Activated CD4-positive, alpha-beta T cell treated with anti-CD3 and anti-CD28 coated beads, Interleukin-2, amount 10 ng/mL, durations not matched to agents 24 days and 14 days (primary cell): ENCODE data around the gene IKZF4. TPM values are rescaled to one million over a fixed set of nuclear protein-coding genes. Genes with fewer than 3 reads are reported as not detected.
"Not testable (repeated sequence)": the region's sequence is repeated elsewhere in the genome, so short reads cannot be mapped to it uniquely, and the experiment has no call there.

Source experiments
- DNase-seq: peaks from one replicate; pipeline ENCODE4 v3.0.0; 2022
- H3K27ac Mint-ChIP-seq: one replicate; pipeline ENCODE4 v1.8.0; 2022; ENCODE audit warnings: mild to moderate bottlenecking, mixed read lengths
- H3K27me3 Mint-ChIP-seq: one replicate; pipeline ENCODE4 v1.8.0; 2022; ENCODE audit warnings: mixed read lengths
- H3K36me3 Mint-ChIP-seq: one replicate; pipeline ENCODE4 v1.8.0; 2022; ENCODE audit warnings: low read depth, mild to moderate bottlenecking, mixed read lengths
- H3K4me1 Mint-ChIP-seq: one replicate; pipeline ENCODE4 v1.8.0; 2021; ENCODE audit warnings: mixed read lengths
- H3K4me3 Mint-ChIP-seq: one replicate; pipeline ENCODE4 v1.8.0; 2022; ENCODE audit warnings: mild to moderate bottlenecking, moderate library complexity, mixed read lengths
- H3K9me3 Mint-ChIP-seq: one replicate; pipeline ENCODE4 v1.8.0; 2021; ENCODE audit warnings: mixed read lengths
- intact Hi-C: fragments of 100-400 bp; cut with micrococcal nuclease; formaldehyde crosslinking; loops from one replicate; pipeline ENCODE4 v1.15.1; 2023
- total RNA-seq: library from RNA; stranded (reverse); gene quantifications from 2 replicates; pipeline ENCODE4 v1.2.3, GENCODE V29; 2022

The IKZF4 gene
- total RNA-seq, 1 donor from 2014 or later = 26.1 TPM

- intact Hi-C loops = no loop called here
- Mint-ChIP-seq H3K4me3 (no peak overlapping the region), H3K27me3 (peaks cover 7% of the 10 kb centered on the region), H3K36me3 (no peaks in the 10 kb centered on the region), H3K4me1 (no peaks in the 10 kb centered on the region), H3K27ac (no peak overlapping the region), H3K9me3 (no peaks in the 10 kb centered on the region)
- no peak for DNase-seq
Observed at GRCh38 chr12:56062996-56063395, 42.2 kb downstream of the IKZF4 start.

- no peak overlapping the region for H3K27ac Mint-ChIP-seq
- no peak for DNase-seq
- no peaks in the 10 kb centered on the region for H3K4me1 Mint-ChIP-seq
- intact Hi-C loops = no loop called here
- H3K4me3 Mint-ChIP-seq = no peak overlapping the region
- no peaks in the 10 kb centered on the region for H3K9me3 Mint-ChIP-seq
- H3K27me3 Mint-ChIP-seq = peaks cover 13% of the 10 kb centered on the region
- H3K36me3 Mint-ChIP-seq = no peaks in the 10 kb centered on the region
Observed at GRCh38 chr12:56071648-56072047, 50.8 kb downstream of the IKZF4 start.

- H3K27ac Mint-ChIP-seq = no peak overlapping the region
- intact Hi-C loops = no loop called here
- H3K27me3 Mint-ChIP-seq = peaks cover 13% of the 10 kb centered on the region
- no peaks in the 10 kb centered on the region for H3K36me3 Mint-ChIP-seq
- H3K4me1 Mint-ChIP-seq = no peaks in the 10 kb centered on the region
- no peak overlapping the region for H3K4me3 Mint-ChIP-seq
- DNase-seq = no peak
- no peaks in the 10 kb centered on the region for H3K9me3 Mint-ChIP-seq
Observed at GRCh38 chr12:56074396-56074795, 53.6 kb downstream of the IKZF4 start.

GRCh38 chr12:56077966-56078365 lies 57.1 kb downstream of the IKZF4 start:
- H3K36me3 Mint-ChIP-seq, H3K27ac Mint-ChIP-seq, H3K4me3 Mint-ChIP-seq, H3K9me3 Mint-ChIP-seq, DNase-seq, intact Hi-C loops, H3K4me1 Mint-ChIP-seq: not testable (repeated sequence)
- peaks cover 21% of the 10 kb centered on the region for H3K27me3 Mint-ChIP-seq

GRCh38 chr12:56078427-56078826 lies 57.6 kb downstream of the IKZF4 start:
- Mint-ChIP-seq H3K36me3 (no peaks in the 10 kb centered on the region), H3K4me1 (peaks cover 2% of the 10 kb centered on the region), H3K27ac (no peak overlapping the region), H3K27me3 (peaks cover 18% of the 10 kb centered on the region), H3K9me3 (no peaks in the 10 kb centered on the region), H3K4me3 (peak overlapping the region; percentile 88)
- DNase-seq = no peak
- intact Hi-C loops = no loop called here

GRCh38 chr12:56078931-56079722 lies 58.3 kb downstream of the IKZF4 start:
- Mint-ChIP-seq H3K4me3 (peak overlapping the region; percentile 88), H3K4me1 (peaks cover 2% of the 10 kb centered on the region), H3K36me3 (no peaks in the 10 kb centered on the region), H3K9me3 (no peaks in the 10 kb centered on the region), H3K27me3 (peaks cover 25% of the 10 kb centered on the region), H3K27ac (no peak overlapping the region)
- intact Hi-C loops = loop anchor here (1.0 kb wide), 1 partner anchor 25 kb away; the partner anchor contains the start of gene PA2G4
- DNase-seq = peak; percentile 85

GRCh38 chr12:56079723-56080555 lies 59.1 kb downstream of the IKZF4 start, which contains the start of gene ERBB3:
Gene ERBB3 (plus strand): TSS chr12:56080165. CDS start chr12:56080301, 136 bp downstream.
- H3K27me3 Mint-ChIP-seq = peaks cover 27% of the 10 kb centered on the region
- H3K36me3 Mint-ChIP-seq = no peaks in the 10 kb centered on the region

GRCh38 chr12:56080556-56081138 lies 59.8 kb downstream of the IKZF4 start:
- peaks cover 8% of the 10 kb centered on the region for H3K4me1 Mint-ChIP-seq
- H3K27ac Mint-ChIP-seq = no peak overlapping the region
- no peaks in the 10 kb centered on the region for H3K36me3 Mint-ChIP-seq
- intact Hi-C loops = loop anchor here (5.0 kb wide), 1 partner anchor 33 kb away; no protein-coding TSS in a partner anchor
- no peak for DNase-seq
- H3K27me3 Mint-ChIP-seq = peaks cover 28% of the 10 kb centered on the region
- H3K4me3 Mint-ChIP-seq = peak overlapping the region; percentile 88
- no peaks in the 10 kb centered on the region for H3K9me3 Mint-ChIP-seq

More at GRCh38 chr12:56079723-56080555, 59.1 kb downstream of the IKZF4 start, which contains the start of gene ERBB3:
- intact Hi-C loops = loop anchor here (1.0 to 5.0 kb wide), 2 partner anchors 24 to 33 kb away; partner anchors contain the start of gene PA2G4
- Mint-ChIP-seq H3K27ac (no peak within 1 kb of the TSS), H3K9me3 (no peaks in the 10 kb centered on the region), H3K4me3 (peak within 1 kb of the TSS; percentile 88), H3K4me1 (peaks cover 4% of the 10 kb centered on the region)
- DNase-seq = peak; percentile 90

DNA sequence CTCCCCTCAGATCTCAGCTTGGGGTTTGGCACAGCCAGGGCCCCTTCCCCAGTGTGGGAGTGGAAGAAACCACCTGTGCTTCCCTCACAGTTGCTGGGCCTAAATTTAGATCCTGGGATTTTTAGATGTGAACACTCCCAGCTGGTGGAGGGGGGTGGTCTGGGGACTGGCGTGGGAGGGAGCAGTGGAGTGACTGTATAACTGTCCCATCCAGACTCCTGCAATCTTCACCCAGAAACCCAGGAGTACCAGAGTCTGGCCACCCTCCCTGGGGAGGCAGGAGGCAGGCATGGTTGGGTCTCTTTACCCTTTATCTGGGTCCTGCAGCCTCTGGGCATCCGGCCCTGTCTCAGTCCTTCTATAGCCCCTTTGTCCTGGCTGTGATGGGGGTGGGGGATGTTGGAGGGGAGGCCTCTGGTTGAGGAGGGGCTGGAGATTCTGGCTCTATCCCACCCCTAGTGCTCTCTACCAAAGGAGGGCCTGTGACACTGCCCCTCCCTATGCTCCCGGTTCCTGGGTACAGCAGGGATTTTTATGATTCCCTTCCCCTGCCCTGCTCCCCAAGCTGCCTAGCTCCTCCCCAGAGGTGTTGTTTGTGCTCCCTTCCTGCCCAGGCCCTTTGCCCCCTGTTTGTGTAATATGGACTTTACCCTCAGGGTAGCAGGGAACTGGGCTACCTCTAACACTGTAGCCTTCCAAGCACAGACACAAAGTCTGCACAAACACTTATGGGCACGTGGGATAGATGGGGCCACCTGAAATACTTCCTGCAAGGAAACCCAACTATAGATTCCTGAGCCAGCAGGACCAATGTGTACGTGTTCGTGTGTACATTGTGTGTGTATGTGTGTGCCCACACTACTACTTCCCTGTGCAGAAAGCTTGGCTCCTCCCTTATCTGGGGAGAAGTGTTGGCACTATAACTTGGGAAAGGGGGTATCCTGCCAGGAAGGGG lies 60.8 kb downstream of the IKZF4 start:
- DNase-seq = no peak
- Mint-ChIP-seq H3K27me3 (peaks cover 28% of the 10 kb centered on the region), H3K36me3 (no peaks in the 10 kb centered on the region), H3K4me1 (peaks cover 9% of the 10 kb centered on the region), H3K27ac (no peak overlapping the region), H3K4me3 (peak overlapping the region; percentile 88), H3K9me3 (no peaks in the 10 kb centered on the region)
- intact Hi-C loops = loop anchor here (5.0 kb wide), 1 partner anchor 34 kb away; no protein-coding TSS in a partner anchor

- H3K27me3 Mint-ChIP-seq = peaks cover 28% of the 10 kb centered on the region
- no peak overlapping the region for H3K4me3 Mint-ChIP-seq
- intact Hi-C loops = loop anchor here (5.0 kb wide), 1 partner anchor 35 kb away; no protein-coding TSS in a partner anchor
- H3K27ac Mint-ChIP-seq = no peak overlapping the region
- DNase-seq = no peak
- H3K9me3 Mint-ChIP-seq = no peaks in the 10 kb centered on the region
- H3K36me3 Mint-ChIP-seq = no peaks in the 10 kb centered on the region
- peaks cover 9% of the 10 kb centered on the region for H3K4me1 Mint-ChIP-seq
Observed at GRCh38 chr12:56082382-56082781, 61.5 kb downstream of the IKZF4 start.

DNA sequence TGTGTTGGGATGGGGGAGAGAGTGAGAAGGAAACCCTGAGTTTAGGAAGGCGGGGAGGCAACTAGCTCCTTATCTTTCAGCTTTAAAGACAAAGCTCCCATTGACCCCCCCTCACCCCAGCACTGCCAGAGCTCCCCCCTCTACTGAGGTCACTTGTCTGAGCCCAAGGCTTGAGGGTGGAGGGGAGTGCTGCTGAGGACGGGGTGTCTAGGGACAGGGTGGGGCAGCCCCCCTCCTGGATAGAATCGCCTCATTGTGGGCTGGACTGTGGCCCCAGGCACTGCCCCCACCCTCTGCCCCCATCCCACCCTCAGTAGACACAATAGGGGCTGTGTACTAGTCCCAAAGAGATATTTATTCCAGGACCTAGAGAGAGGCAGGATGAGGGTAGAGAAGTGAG lies 62.1 kb downstream of the IKZF4 start:
- Mint-ChIP-seq H3K27ac (no peak overlapping the region), H3K9me3 (no peaks in the 10 kb centered on the region), H3K36me3 (no peaks in the 10 kb centered on the region), H3K4me1 (peaks cover 9% of the 10 kb centered on the region), H3K27me3 (peaks cover 28% of the 10 kb centered on the region), H3K4me3 (no peak overlapping the region)
- no peak for DNase-seq
- intact Hi-C loops = loop anchor here (5.0 kb wide), 1 partner anchor 36 kb away; no protein-coding TSS in a partner anchor

DNA sequence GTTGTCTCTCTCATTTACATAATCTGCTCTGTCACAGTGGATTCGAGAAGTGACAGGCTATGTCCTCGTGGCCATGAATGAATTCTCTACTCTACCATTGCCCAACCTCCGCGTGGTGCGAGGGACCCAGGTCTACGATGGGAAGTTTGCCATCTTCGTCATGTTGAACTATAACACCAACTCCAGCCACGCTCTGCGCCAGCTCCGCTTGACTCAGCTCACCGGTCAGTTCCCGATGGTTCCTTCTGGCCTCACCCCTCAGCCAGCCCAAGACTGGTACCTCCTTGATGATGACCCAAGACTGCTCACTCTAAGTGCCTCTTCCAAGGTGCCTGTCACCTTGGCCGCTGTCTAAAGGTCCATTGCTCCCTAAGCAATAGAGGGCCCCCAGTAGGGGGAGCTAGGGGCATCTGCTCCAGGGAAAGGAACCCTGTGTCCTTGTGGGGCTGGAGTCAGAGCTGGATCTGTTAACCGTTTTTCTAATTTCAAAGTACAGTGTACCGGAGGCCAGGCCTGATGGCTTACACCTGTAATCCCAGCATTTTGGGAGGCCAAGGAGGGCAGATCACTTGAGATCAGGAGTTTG lies 64.2 kb downstream of the IKZF4 start:
- DNase-seq = peak; percentile 82
- H3K27me3 Mint-ChIP-seq = peaks cover 24% of the 10 kb centered on the region
- no peak overlapping the region for H3K4me3 Mint-ChIP-seq
- no peak overlapping the region for H3K27ac Mint-ChIP-seq
- peaks cover 9% of the 10 kb centered on the region for H3K4me1 Mint-ChIP-seq
- H3K9me3 Mint-ChIP-seq = no peaks in the 10 kb centered on the region
- no peaks in the 10 kb centered on the region for H3K36me3 Mint-ChIP-seq
- intact Hi-C loops = loop anchor here (5.0 kb wide), 1 partner anchor 38 kb away; no protein-coding TSS in a partner anchor
